Neuronal stem cell (in vitro differentiated cells): ENCODE measurements around the gene SGCG.

Source experiments
- DNase-seq: peaks from one replicate; pipeline ENCODE4 v3.0.0-alpha.2; 2013; ENCODE audit warnings: low spot score
- H2AFZ ChIP-seq: one replicate; pipeline ENCODE4 v1.6.1; 2013; ENCODE audit warnings: mild to moderate bottlenecking, low read length, inconsistent platforms
- H2AK5ac ChIP-seq: 2 replicates; pipeline ENCODE4 v1.6.1; 2013; ENCODE audit warnings: low read depth, mild to moderate bottlenecking, inconsistent platforms, low read length, moderate library complexity, mixed read lengths
- H2BK120ac ChIP-seq: 2 replicates; pipeline ENCODE4 v1.6.1; 2013; ENCODE audit warnings: low read depth, mild to moderate bottlenecking, inconsistent platforms, low read length, moderate library complexity, mixed read lengths
- H2BK12ac ChIP-seq: one replicate; pipeline ENCODE4 v1.6.1; 2013; ENCODE audit warnings: low read length, inconsistent platforms
- H2BK15ac ChIP-seq: 2 replicates; pipeline ENCODE4 v1.6.1; 2013; ENCODE audit warnings: mild to moderate bottlenecking, low read length, inconsistent platforms, mixed read lengths
- H2BK5ac ChIP-seq: one replicate; pipeline ENCODE4 v1.6.1; 2013; ENCODE audit warnings: inconsistent platforms, mild to moderate bottlenecking, low read length, moderate library complexity
- H3K14ac ChIP-seq: one replicate; pipeline ENCODE4 v1.6.1; 2013; ENCODE audit warnings: low read length, inconsistent platforms
- H3K18ac ChIP-seq: 2 replicates; pipeline ENCODE4 v1.6.1; 2013; ENCODE audit warnings: low read length, inconsistent platforms
- H3K23ac ChIP-seq: 2 replicates; pipeline ENCODE4 v1.6.1; 2013; ENCODE audit warnings: low read depth, mild to moderate bottlenecking, mixed read lengths, low read length, inconsistent platforms; ENCODE audit not compliant: poor library complexity
- H3K27ac ChIP-seq: replicated peaks from 3 replicates; pipeline ENCODE4 v1.5.1; 2013; ENCODE audit warnings: low read length, inconsistent platforms
- H3K27me3 ChIP-seq, 3 experiments: 2 replicates each; pipeline ENCODE4 v1.6.1; 2013; ENCODE audit warnings: low read length in 3 of 3, mild to moderate bottlenecking in 2 of 3, inconsistent platforms in 1 of 3, low read depth in 1 of 3, mixed read lengths in 1 of 3, moderate library complexity in 1 of 3; ENCODE audit not compliant: control insufficient read depth in 3 of 3, insufficient read depth in 3 of 3
- H3K36me3 ChIP-seq, 2 donors: replicated peaks in 1 of 2; 2 replicates each; pipeline ENCODE4 v1.6.1; 2013; ENCODE audit warnings: low read length in 2 of 2; ENCODE audit not compliant: control insufficient read depth in 2 of 2, insufficient read depth in 2 of 2
- H3K4ac ChIP-seq: 2 replicates; pipeline ENCODE4 v1.6.1; 2013; ENCODE audit warnings: inconsistent platforms, mild to moderate bottlenecking, low read length, moderate library complexity
- H3K4me1 ChIP-seq, 2 donors: 1 replicate in 1 of 2; 2 replicates in 1 of 2; pipeline ENCODE4 v1.6.1; 2013; ENCODE audit warnings: low read length in 2 of 2, low read depth in 1 of 2; ENCODE audit not compliant: control insufficient read depth in 2 of 2, insufficient read depth in 1 of 2
- H3K4me2 ChIP-seq: one replicate; pipeline ENCODE4 v1.6.1; 2013; ENCODE audit warnings: mild to moderate bottlenecking, low read length, inconsistent platforms; ENCODE audit not compliant: insufficient read depth, poor library complexity, severe bottlenecking
- H3K4me3 ChIP-seq, 2 donors: 2 replicates each; pipeline ENCODE4 v1.5.1; 2013; ENCODE audit warnings: low read length in 2 of 2, mild to moderate bottlenecking in 2 of 2, inconsistent platforms in 1 of 2, moderate library complexity in 1 of 2
- H3K79me1 ChIP-seq: one replicate; pipeline ENCODE4 v1.6.1; 2013; ENCODE audit warnings: low read depth, mild to moderate bottlenecking, inconsistent platforms, low read length, moderate library complexity
- H3K9ac ChIP-seq: one replicate; pipeline ENCODE4 v1.6.1; 2013; ENCODE audit warnings: mild to moderate bottlenecking, low read depth, low read length, inconsistent platforms; ENCODE audit not compliant: poor library complexity
- H3K9me3 ChIP-seq, 2 donors: replicated peaks in 1 of 2; 2 replicates each; pipeline versions ENCODE3 to v1.6.1; 2013; ENCODE audit warnings: low read length in 2 of 2, mild to moderate bottlenecking in 2 of 2, inconsistent platforms in 1 of 2, low read depth in 1 of 2, mixed read lengths in 1 of 2, moderate library complexity in 1 of 2; ENCODE audit not compliant: control insufficient read depth in 2 of 2, insufficient read depth in 1 of 2
- H4K8ac ChIP-seq: one replicate; pipeline ENCODE4 v1.6.1; 2013; ENCODE audit warnings: low read depth, mild to moderate bottlenecking, inconsistent platforms, low read length, moderate library complexity
- H4K91ac ChIP-seq: one replicate; pipeline ENCODE4 v1.6.1; 2013; ENCODE audit warnings: low read length, low read depth, mild to moderate bottlenecking, inconsistent platforms; ENCODE audit not compliant: poor library complexity
- WGBS, 2 donors: extraction: QIAGEN DNeasy Blood & Tissue Kit; methylation state at CpG; one replicate each; pipeline ENCODE4 v1.1.7; 2013; ENCODE audit warnings: missing lambda C conversion rate in 2 of 2, mixed read lengths in 1 of 2; ENCODE audit not compliant: insufficient read length in 2 of 2, insufficient replicate concordance in 1 of 2; ENCODE audit errors: extremely low coverage in 2 of 2; 5-methylcytosine and 5-hydroxymethylcytosine counted together

Gene SGCG

GRCh38 chr13:23325191-23325590 lies 144.4 kb downstream of the SGCG start:
- no peak for DNase-seq
- Histone ChIP-seq H3K4me2 (no peak overlapping the region), H3K36me3 (peaks cover 0 to 9% of the 10 kb centered on the region in 2 donors), H2BK12ac (no peak overlapping the region), H4K8ac (no peak overlapping the region), H3K23ac (no peak overlapping the region), H2BK120ac (no peak overlapping the region), H2AK5ac (no peak overlapping the region), H3K4me3 (no peak overlapping the region), H3K4ac (no peak overlapping the region), H3K79me1 (no peaks in the 10 kb centered on the region), H3K4me1 (peaks cover 6% of the 10 kb centered on the region in 2 donors), H2AFZ (no peak overlapping the region), H3K14ac (no peak overlapping the region), H2BK5ac (no peak overlapping the region), H3K9ac (no peak overlapping the region), H4K91ac (no peak overlapping the region), H3K27ac (no peak overlapping the region), H2BK15ac (no peak overlapping the region), H3K9me3 (no peaks in the 10 kb centered on the region), H3K27me3 (no peaks in the 10 kb centered on the region), H3K18ac (no peak overlapping the region)
- no CpG with 5 or more reads among the region's 2 CpGs for WGBS, 2 donors

GRCh38 chr13:23330356-23330755 lies 149.6 kb downstream of the SGCG start:
- H3K36me3 ChIP-seq: peaks cover 2 to 55% of the 10 kb centered on the region in 2 donors
- H3K9ac ChIP-seq: no peak overlapping the region
- H3K27me3 ChIP-seq: no peaks in the 10 kb centered on the region
- no peak for DNase-seq
- H3K9me3 ChIP-seq: peaks cover 14 to 29% of the 10 kb centered on the region in 2 donors
- H2BK15ac ChIP-seq: no peak overlapping the region
- H4K8ac ChIP-seq: no peak overlapping the region
- no peak overlapping the region for H3K4ac ChIP-seq
- H3K23ac ChIP-seq: no peak overlapping the region
- no peak overlapping the region for H3K18ac ChIP-seq
- no peaks in the 10 kb centered on the region for H3K79me1 ChIP-seq
- no peak overlapping the region for H2AK5ac ChIP-seq
- H3K4me3 ChIP-seq: no peak overlapping the region
- H2AFZ ChIP-seq: no peak overlapping the region
- H3K14ac ChIP-seq: no peak overlapping the region
- H4K91ac ChIP-seq: no peak overlapping the region
- no peak overlapping the region for H2BK12ac ChIP-seq
- H2BK5ac ChIP-seq: no peak overlapping the region
- H3K4me1 ChIP-seq: no peaks in the 10 kb centered on the region
- no CpG with 5 or more reads among the region's 6 CpGs for WGBS, 2 donors
- H2BK120ac ChIP-seq: no peak overlapping the region
- no peak overlapping the region for H3K27ac ChIP-seq
- no peak overlapping the region for H3K4me2 ChIP-seq

GRCh38 chr13:23339225-23339624 lies 158.4 kb downstream of the SGCG start:
- no peaks in the 10 kb centered on the region for H3K27me3 ChIP-seq
- H2BK120ac ChIP-seq: no peak overlapping the region
- no peak overlapping the region for H4K91ac ChIP-seq
- no peak overlapping the region for H2AFZ ChIP-seq
- no peak overlapping the region for H3K18ac ChIP-seq
- peaks cover 26 to 72% of the 10 kb centered on the region in 2 donors for H3K9me3 ChIP-seq
- no peak overlapping the region for H2AK5ac ChIP-seq
- no peak overlapping the region for H3K23ac ChIP-seq
- H3K27ac ChIP-seq: no peak overlapping the region
- peaks cover 2% of the 10 kb centered on the region for H3K79me1 ChIP-seq
- no peak overlapping the region for H2BK15ac ChIP-seq
- DNase-seq: no peak
- H2BK12ac ChIP-seq: no peak overlapping the region
- peaks cover 18 to 90% of the 10 kb centered on the region in 2 donors for H3K36me3 ChIP-seq
- H3K4me3 ChIP-seq: no peak overlapping the region
- no peak overlapping the region for H3K4me2 ChIP-seq
- WGBS, 2 donors: no CpG with 5 or more reads among the region's 1 CpG
- no peak overlapping the region for H4K8ac ChIP-seq
- no peak overlapping the region for H3K14ac ChIP-seq
- H2BK5ac ChIP-seq: no peak overlapping the region
- H3K4ac ChIP-seq: no peak overlapping the region
- no peaks in the 10 kb centered on the region for H3K4me1 ChIP-seq
- H3K9ac ChIP-seq: no peak overlapping the region

DNA sequence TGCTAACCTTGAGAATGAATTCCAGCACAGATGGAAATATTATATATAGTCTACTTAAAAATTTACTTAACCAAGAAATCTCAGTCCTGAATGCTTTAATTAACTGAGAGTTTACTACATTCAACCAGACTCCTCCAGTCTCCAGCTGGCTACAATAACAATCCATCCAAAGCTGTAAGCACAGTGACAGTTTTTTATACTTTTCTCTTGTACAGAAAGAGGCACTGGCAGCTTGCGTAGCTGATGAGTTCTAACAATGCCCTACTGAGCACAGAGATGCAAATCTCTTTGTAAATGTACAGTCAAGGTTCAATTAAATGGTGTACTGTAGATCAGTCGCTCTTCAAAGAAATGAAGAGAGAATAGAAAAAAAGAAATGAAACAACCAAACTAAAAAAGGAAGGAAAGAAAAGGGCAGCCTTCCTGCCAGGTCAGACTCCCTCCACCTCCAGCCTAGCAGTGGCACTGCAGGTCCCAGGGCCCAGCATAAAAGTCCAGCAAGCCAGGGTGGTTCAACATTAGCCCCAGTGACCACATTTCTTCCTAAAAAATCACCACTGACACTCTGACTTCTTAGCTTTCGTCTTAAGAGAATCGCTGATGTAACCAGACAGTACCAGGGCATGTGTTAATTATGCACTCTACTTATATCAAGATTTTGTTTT lies 164.3 kb downstream of the SGCG start:
- DNase-seq: no peak
- H2BK5ac ChIP-seq: no peak overlapping the region
- H3K14ac ChIP-seq: no peak overlapping the region
- no peak overlapping the region for H2BK15ac ChIP-seq
- H3K23ac ChIP-seq: no peak overlapping the region
- H3K4ac ChIP-seq: no peak overlapping the region
- H2AK5ac ChIP-seq: no peak overlapping the region
- H3K27me3 ChIP-seq: no peaks in the 10 kb centered on the region
- H3K79me1 ChIP-seq: peaks cover 5% of the 10 kb centered on the region
- no peak overlapping the region for H3K18ac ChIP-seq
- H2AFZ ChIP-seq: no peak overlapping the region
- no peak overlapping the region for H3K27ac ChIP-seq
- H2BK120ac ChIP-seq: no peak overlapping the region
- H4K91ac ChIP-seq: no peak overlapping the region
- H3K4me3 ChIP-seq: no peak overlapping the region
- no peak overlapping the region for H3K4me2 ChIP-seq
- no peak overlapping the region for H2BK12ac ChIP-seq
- no peak overlapping the region for H4K8ac ChIP-seq
- H3K36me3 ChIP-seq: peaks cover 16 to 83% of the 10 kb centered on the region in 2 donors
- no peak overlapping the region for H3K9ac ChIP-seq
- no peaks in the 10 kb centered on the region for H3K4me1 ChIP-seq
- no CpG with 5 or more reads among the region's 4 CpGs for WGBS, 2 donors
- H3K9me3 ChIP-seq: peaks cover 5 to 21% of the 10 kb centered on the region in 2 donors
